Left renal pelvis (tissue), 4 donors: ENCODE measurements around the gene C1R. TPM values are rescaled to one million over a fixed set of nuclear protein-coding genes. Genes with fewer than 3 reads are reported as not detected.
"Not testable (repeated sequence)": the region's sequence is repeated elsewhere in the genome, so short reads cannot be mapped to it uniquely, and the experiment has no call there.

Experiments used
- DNase-seq, 4 donors: peaks; one replicate each; pipeline ENCODE4 v3.0.0-alpha.2; 2013; ENCODE audit warnings: low read depth in 4 of 4, low spot score in 3 of 4
- polyA plus RNA-seq, 4 donors: library from polyadenylated mRNA; unstranded; fragments of 120-200 nt; gene quantifications; one replicate each; pipeline ENCODE4 v1.2.1, GENCODE V29; 2013; ENCODE audit not compliant: insufficient read length in 4 of 4

The C1R gene
- polyA plus RNA-seq, 4 donors = 33.9 to 275 (median 59.1) TPM

GRCh38 chr12:7042842-7043241 is 49.4 kb downstream of the C1R start:
- no peak for DNase-seq

- no peak for DNase-seq
These were observed 52.8 kb downstream of the C1R start for GRCh38 chr12:7039403-7039802.

- DNase-seq = no peak
These were observed 53.7 kb downstream of the C1R start for GRCh38 chr12:7038591-7038990.

DNA sequence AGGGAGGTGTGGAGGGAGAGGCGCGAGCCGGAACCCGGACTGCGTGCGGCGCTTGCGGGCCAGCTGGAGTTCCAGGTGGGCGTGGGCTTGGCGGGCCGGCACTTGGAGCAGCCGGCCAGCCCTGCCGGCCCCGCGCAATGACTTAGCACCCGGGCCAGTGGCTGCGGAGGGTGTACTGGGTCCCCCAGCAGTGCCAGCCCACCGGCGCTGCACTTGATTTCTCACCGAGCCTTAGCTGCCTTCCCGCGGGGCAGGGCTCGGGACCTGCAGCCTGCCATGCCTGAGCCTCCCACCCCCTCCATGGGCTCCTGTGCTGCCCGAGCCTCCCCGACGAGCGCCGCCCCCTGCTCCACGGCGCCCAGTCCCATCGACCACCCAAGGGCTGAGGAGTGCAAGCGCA is 54.8 kb downstream of the C1R start:
- DNase-seq = not testable (repeated sequence)

- DNase-seq = no peak
These were observed 56.8 kb downstream of the C1R start for GRCh38 chr12:7035463-7035862.

DNA sequence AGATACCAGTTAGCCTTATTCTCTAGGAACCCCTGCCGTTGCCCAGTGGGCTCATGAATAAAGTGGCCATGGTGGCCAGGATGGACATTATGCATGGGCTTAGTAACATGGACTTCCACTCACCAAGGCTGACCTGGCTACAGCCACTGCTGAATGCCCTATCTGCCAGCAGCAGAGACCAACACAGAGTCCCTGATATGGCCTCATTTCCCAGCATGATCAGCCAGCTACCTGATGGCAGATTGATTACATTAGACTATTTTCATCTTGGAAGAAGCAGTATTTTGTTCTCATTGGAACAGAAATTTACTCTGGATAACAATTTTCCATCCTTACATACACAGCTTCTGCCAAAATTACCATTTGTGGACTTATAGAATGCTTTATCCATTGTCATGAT is 57.8 kb downstream of the C1R start:
- no peak for DNase-seq

- DNase-seq = no peak
These were observed 59.3 kb downstream of the C1R start for GRCh38 chr12:7032990-7033389.

DNA sequence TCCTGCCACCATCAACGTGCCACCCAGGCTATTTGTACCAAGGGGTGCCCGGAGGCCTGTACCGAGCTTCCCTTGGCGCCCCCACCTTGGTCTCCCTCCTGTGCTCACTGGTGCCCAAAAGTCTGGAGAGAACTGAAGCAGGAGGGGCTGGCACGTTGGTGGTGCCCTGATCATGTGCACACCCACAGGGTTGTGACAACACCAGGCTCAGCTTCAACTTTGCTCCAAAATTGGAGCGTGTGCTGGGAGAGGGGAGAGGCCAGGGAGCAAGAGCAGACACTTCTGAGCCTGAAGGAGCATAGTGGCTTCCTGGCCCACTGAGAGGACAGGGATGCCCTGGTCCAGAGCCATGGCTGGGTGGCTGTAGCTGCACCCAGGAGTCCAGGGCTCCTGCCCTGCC is 60.9 kb downstream of the C1R start:
- DNase-seq = no peak

Other genes with a start within 250 kb of the C1R start
- 10 to 100 TPM; 26.1 to 31.9 (median 27.9) TPM for gene CDCA3, start 241.2 kb downstream of the C1R start, polyA plus RNA-seq
- gene USP5, start 240.3 kb downstream of the C1R start, polyA plus RNA-seq = 10 to 100 TPM; 47.3 to 64.0 (median 61.0) TPM
- 100 to 1,000 TPM; 328 to 571 (median 548) TPM for gene TPI1, start 224.9 kb downstream of the C1R start, polyA plus RNA-seq
- gene SPSB2, start 219.1 kb downstream of the C1R start, polyA plus RNA-seq = 10 to 100 TPM in 1 of 4 donors, 1 to 10 TPM in 3; 5.4 to 19.8 (median 7.3) TPM
- gene LRRC23, start 187.6 kb downstream of the C1R start, polyA plus RNA-seq = 10 to 100 TPM in 3 of 4 donors, 1 to 10 TPM in 1; 8.6 to 19.2 (median 16.7) TPM
- 10 to 100 TPM; 10.5 to 16.4 (median 14.2) TPM for gene ENO2, start 177.9 kb downstream of the C1R start, polyA plus RNA-seq
- gene ATN1, start 164.5 kb downstream of the C1R start, polyA plus RNA-seq = 100 to 1,000 TPM in 3 of 4 donors, 10 to 100 TPM in 1; 97.0 to 158 (median 125) TPM
- not detected for gene RNU7-1, start 148.6 kb downstream of the C1R start, polyA plus RNA-seq
- 100 to 1,000 TPM; 130 to 222 (median 167) TPM for gene C12orf57, start 148.4 kb downstream of the C1R start, polyA plus RNA-seq
- 10 to 100 TPM; 10.3 to 26.7 (median 18.8) TPM for gene PTPN6, start 141.1 kb downstream of the C1R start, polyA plus RNA-seq
- gene PHB2, start 121.8 kb downstream of the C1R start, polyA plus RNA-seq = 100 to 1,000 TPM; 213 to 266 (median 248) TPM
- gene EMG1, start 121.5 kb downstream of the C1R start, polyA plus RNA-seq = 10 to 100 TPM; 40.3 to 49.6 (median 44.2) TPM
- 10 to 100 TPM; 33.8 to 67.5 (median 57.9) TPM for gene LPCAT3, start 74.0 kb downstream of the C1R start, polyA plus RNA-seq
- 100 to 1,000 TPM in 1 of 4 donors, 10 to 100 TPM in 3; 50.5 to 257 (median 62.0) TPM for gene C1S, start 31.7 kb downstream of the C1R start, polyA plus RNA-seq
- 10 to 100 TPM; 30.2 to 39.2 (median 36.1) TPM for gene C1RL, start 16.8 kb upstream of the C1R start, polyA plus RNA-seq
- 10 to 100 TPM; 18.4 to 55.4 (median 51.4) TPM for gene RBP5, start 36.4 kb upstream of the C1R start, polyA plus RNA-seq
- 100 to 1,000 TPM in 1 of 4 donors, 10 to 100 TPM in 3; 53.4 to 105 (median 76.9) TPM for gene CLSTN3, start 37.9 kb upstream of the C1R start, polyA plus RNA-seq
- 10 to 100 TPM; 36.2 to 50.7 (median 44.5) TPM for gene PEX5, start 97.2 kb upstream of the C1R start, polyA plus RNA-seq
- under 1 TPM in 2 of 4 donors, not detected in 2; 0.07 to 0.09 TPM for gene ACSM4, start 211.6 kb upstream of the C1R start, polyA plus RNA-seq